Stimulated activated CD8-positive, alpha-beta memory T cell treated with anti-CD3 and anti-CD28 coated beads, Interleukin-7, amount 100 ng/mL, for 4 hours (primary cell): ENCODE results near the gene MRGPRG.
"Not testable (repeated sequence)": the region's sequence is repeated elsewhere in the genome, so short reads cannot be mapped to it uniquely, and the experiment has no call there.

ENCODE experiments used
- DNase-seq, 2 donors: peaks; one replicate each; pipeline ENCODE4 v3.0.0-alpha.2; 2020; ENCODE audit warnings: low read depth in 2 of 2

MRGPRG gene

DNA sequence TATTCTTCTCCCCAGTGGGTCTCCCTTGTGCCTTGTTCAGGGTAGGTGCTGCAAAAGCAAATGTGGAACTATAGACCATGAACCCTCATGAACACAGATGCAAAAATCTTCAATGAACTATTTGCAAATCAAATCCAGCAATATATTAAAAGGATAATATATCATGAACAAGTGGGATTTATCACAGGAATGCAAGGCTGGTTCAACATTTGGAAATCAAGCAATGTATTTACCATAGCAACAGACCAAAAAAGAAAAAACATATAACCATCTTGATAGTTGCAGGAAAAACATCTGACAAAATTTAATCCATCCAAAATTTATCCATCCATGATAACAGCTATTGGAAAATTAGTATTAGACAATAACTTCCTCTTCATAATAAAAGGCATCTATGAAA is 42.1 kb downstream of the MRGPRG start:
- DNase-seq: no peak

DNA sequence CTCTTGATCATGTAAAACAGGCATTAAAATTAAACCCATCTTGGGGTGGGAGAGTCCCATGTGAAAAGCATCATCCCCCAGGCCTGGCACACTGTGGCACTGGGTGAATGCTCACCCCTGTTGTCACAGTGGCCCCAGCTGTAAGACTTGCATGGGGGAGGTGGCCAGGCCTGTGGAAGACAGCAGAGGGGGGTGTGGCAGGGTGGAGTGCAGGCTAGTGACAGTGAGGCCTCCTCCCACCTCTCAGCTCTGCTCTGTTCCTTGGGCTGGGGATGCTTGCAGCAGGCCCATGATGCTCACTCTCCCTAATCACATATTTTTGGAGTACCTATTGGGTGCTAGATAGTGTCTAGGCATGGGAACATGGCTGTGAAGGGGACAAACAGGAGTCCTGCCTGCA is 43.4 kb downstream of the MRGPRG start:
- no peak for DNase-seq

DNA sequence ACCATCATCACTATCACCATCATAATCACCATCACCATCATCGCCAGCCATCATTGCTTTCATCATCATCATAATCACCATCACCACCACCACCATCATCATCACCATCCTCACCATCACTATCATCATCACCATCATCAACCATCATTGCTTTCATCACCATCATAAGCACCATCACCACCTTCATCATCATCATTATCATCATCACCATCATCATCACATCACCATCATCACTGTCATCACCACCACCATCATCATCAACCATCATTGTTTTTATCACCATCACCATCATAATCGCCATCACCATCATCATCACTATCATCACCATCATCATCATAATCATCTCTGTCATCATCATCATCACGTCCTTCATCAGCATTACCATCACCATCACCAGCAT is 44.2 kb downstream of the MRGPRG start:
- no peak for DNase-seq

DNA sequence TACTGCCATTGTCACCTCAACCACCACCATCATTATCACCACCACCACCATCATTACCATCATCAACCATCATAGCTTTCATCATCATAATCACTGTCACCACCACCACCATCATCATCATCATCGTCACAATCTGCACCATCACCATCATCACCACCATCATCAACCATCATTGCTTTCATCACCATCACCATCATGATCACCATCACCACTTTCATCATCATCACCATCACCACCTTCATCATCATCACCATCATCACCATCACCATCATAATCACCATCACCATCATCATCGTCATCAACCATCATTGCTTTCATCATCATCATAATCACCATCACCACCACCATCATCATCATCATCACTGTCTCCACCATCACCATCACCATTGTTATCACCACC is 44.8 kb downstream of the MRGPRG start:
- no peak for DNase-seq

DNA sequence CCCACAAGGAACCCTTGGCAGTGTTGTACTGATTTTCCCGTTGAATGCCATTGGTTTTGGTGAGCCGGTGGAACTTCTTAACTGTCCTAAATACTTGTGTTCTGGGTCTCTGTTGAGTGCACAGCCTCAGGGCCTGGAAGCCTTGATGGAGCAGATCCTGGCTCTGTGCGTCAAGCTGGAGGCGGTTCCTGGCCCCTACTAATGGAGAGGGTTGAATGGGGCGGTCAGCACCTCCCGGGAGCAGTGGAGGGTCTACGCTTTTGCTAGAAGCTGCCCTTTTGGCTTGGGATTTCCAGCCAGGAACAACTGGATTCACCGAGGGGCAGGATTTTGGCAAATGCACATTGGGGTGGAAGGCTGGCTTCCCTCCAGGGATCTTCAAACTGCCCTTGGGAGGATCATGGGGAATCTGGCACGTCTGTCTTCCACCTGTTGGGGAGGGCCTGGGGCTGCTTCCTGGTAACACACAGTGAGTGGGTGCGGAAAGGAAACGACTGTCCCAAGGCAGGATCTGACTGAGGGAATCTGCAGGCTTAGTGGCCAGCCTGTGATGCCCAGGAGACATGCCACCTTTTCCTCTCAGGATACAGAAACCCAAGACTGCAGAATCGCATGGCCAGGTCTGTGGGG is 46.6 kb downstream of the MRGPRG start:
- no peak for DNase-seq

DNA sequence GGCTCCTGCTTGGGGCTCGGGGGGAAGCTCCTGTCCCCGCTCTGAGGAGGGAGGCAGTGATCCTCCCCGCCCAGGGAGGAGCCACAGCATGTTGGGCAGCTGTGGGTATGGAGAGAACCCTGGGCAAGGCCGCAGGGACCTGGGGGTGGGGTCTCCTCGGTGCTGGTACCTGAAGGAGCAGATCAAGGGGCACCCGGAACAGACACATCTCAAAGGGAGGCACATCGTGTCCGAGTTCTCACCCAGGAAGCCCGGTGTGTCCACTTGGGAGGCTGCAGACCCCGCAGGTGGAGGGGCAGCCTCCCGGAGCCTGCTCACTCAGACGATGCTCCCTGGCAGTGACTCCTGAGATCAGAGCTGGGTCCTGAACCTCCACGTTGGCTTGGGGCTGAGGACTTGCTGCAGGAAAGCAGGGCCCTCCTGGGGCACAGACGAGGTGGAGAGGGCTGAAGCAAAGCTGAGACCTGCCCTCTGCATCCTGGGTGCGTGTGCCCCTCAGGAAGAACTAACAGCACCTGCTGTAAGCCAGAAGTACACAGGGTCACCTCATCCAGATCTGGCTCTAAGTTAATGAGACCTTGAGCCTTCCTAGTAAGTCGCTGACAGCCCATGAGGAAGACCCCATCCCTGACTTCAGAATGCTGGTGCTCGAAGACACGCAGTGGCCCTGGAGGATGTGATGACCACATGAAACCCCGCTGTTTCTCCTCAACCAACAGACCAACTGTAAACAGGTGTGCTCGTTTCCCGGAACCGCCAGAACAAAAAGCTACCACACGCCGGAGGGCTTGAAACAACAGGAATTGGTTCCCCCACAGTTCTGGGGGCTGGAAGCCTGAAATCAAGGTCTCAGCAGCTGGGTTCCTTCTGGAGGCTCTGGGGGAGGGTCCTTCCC is 47.6 kb downstream of the MRGPRG start:
- DNase-seq: no peak

DNA sequence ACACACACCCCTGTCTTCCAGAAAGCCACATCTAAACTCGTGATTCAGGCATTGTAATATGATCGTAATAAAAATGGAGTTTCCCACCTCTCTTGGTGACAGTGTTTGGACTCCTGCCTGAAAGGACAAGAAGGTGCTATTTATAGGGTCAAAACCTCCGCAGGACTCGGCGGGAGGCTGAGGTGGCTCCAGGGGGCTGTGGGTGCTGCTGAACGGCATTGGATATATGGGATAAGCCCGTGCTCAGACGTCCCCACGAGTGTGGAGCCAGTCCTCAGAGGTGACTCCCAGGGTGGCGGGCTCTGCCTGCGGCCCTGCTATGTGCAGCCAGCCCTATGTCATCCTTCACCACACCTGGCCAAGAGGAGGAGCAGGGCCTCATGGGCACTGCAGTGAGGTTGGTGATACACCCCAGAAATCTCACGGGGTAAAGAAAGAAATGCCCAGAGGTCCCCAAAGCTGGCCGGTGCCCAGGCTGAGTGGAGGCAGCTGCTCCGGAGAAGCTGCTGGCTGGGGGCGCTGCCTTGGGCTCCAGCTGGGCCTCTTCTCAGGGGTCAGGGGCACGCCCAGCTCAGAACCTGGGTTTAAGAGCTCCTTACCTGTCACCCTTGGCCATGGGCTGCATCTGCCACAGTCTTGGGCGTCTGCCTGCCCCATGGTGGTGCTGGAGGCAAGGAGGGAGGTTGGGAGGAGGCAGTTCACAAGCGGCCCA is 48.4 kb downstream of the MRGPRG start:
- no peak for DNase-seq

DNA sequence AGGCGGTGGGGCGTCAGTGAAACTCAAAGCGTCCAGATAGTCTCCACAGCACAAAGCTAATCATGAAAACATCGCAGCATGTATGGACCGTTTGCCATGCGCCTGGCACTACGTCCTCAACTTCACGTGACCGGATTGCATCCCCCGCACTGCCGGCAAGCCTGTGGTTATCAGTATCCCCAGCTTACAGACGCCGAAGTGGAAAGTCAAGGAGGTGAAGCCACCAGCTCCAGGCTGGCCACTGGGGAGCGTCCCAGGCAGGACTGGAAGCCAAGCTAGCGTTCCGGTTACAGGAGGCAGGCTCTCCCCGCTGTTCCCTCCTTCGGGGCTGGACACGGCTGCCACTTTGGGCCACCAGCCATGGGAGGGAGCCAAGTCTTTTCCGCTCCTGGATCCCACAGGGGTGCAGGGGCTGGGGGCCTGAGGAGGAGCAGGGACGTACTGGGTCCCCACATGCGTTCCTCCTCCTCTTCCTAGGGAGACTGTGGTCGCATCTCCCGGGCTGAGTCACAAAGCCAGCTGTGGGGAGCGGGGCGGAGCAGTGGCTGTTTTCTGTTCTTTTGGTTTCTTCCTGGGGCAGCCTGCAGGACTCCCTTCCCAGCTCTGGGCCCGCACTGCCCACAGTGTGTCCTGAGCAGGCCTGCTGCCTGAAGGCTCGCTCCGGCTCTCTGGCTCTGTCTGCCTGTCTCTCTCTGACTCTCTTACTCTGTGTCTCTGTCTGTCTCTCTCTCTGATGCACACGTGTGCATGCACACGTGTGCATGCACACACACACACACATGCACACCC is 49.2 kb downstream of the MRGPRG start:
- no peak for DNase-seq

DNA sequence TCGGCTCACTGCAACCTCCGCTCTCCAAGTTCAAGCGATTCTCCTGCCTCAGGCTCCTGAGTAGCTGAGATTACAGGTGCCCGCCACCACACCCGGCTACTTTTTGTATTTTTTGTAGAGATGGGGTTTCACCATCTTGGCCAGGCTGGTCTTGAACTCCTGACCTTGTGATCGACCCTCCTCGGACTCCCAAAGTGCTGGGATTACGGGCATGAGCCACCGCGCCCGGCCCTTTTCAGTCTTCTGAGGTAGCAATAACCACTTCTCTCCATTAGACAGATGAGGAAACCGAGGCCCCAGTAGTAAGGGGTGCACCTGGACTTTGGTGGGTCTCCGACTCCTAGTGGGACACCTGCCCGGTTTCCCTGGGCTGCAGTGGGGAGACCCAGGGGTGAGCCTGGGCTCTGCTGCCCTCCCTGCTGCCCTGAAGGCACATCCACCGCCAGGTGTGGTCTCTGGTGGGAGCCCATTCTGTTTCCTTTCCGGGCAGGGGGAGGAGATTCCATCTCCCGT is 49.8 kb downstream of the MRGPRG start:
- DNase-seq: not testable (repeated sequence)
